Stimulated activated naive CD4-positive, alpha-beta T cell (primary cell): ENCODE data around the gene ABHD14A.
A peak's percentile ranks its signal among the peaks of the same experiment; 100 is the strongest.
"Not testable (repeated sequence)": the region's sequence is repeated elsewhere in the genome, so short reads cannot be mapped to it uniquely, and the experiment has no call there.

Source experiments
- DNase-seq, 6 experiments: peaks; one replicate each; lab custom pipeline; 2025; lab: John Stamatoyannopoulos, UW

ABHD14A gene

GRCh38 chr3:51974963-51975851, at the start of gene ABHD14A:
TSS of gene ABHD14A (plus strand) at chr3:51975064. CDS start at chr3:51975136, 72 bp downstream.
- peak; percentile 52 to 74 (median 68) for DNase-seq

- no peak for DNase-seq
These were observed 47.5 kb upstream of the ABHD14A start for GRCh38 chr3:51927061-51927977.

GRCh38 chr3:51928438-51928837, 46.4 kb upstream of the ABHD14A start:
- no peak for DNase-seq

- DNase-seq: not testable (repeated sequence)
These were observed 45.9 kb upstream of the ABHD14A start for GRCh38 chr3:51928981-51929380.

GRCh38 chr3:51929420-51930003, 45.4 kb upstream of the ABHD14A start:
- no peak for DNase-seq

- DNase-seq: no peak
These were observed 44.4 kb upstream of the ABHD14A start for GRCh38 chr3:51930439-51930838.

- no peak for DNase-seq
These were observed 43.1 kb upstream of the ABHD14A start for GRCh38 chr3:51931756-51932155.

- no peak for DNase-seq
These were observed 42.1 kb upstream of the ABHD14A start for GRCh38 chr3:51932471-51933370.

GRCh38 chr3:51933471-51934138, 41.3 kb upstream of the ABHD14A start:
- DNase-seq: no peak

- DNase-seq: no peak
These were observed 40.6 kb upstream of the ABHD14A start for GRCh38 chr3:51934139-51934850.

- DNase-seq: no peak
These were observed 39.6 kb upstream of the ABHD14A start for GRCh38 chr3:51934991-51935885.

GRCh38 chr3:51935886-51936755, 38.7 kb upstream of the ABHD14A start:
- no peak for DNase-seq

GRCh38 chr3:51937014-51937413, 37.9 kb upstream of the ABHD14A start:
- no peak for DNase-seq

- DNase-seq: no peak
These were observed 37.0 kb upstream of the ABHD14A start for GRCh38 chr3:51937611-51938450.

- no peak for DNase-seq
These were observed 36.0 kb upstream of the ABHD14A start for GRCh38 chr3:51938780-51939425.

- no peak for DNase-seq
These were observed 34.0 kb upstream of the ABHD14A start for GRCh38 chr3:51940648-51941462.
